ENCODE measurements around the gene RETNLB.

The RETNLB gene

DNA sequence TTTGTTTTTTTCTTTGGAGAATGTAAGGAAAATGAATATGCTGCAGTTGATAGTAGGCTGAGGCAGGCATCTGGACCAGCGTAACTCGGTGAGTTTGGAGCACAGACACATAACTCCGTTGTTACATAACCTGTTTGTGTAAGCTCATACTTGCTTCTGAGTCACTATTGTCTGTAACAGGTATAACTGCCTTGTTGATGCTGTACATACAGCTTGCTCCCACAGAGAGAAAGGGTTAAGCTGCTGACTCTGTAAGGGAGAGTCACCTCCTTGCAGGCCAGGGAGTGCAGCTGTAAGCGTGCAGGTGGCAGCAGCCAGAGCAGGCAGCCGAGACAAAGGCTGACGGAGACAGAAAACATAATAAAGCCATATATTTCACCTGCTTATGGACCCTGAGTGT, 20.4 kb downstream of the RETNLB start:
- FAIRE-seq (no peak), DNase-seq (ENCODE audit: insufficient read length) (no peak)
- TF ChIP-seq POLR2A (IDR thresholded peaks at IDR 0.05; ENCODE audit: low read depth, low read length) (no peak), TAF1 (IDR thresholded peaks at IDR 0.05; ENCODE audit: borderline replicate concordance, low read depth, low read length) (no peak), POLR2AphosphoS5 (IDR thresholded peaks at IDR 0.05; ENCODE audit: low read depth, low read length) (no peak)

DNA sequence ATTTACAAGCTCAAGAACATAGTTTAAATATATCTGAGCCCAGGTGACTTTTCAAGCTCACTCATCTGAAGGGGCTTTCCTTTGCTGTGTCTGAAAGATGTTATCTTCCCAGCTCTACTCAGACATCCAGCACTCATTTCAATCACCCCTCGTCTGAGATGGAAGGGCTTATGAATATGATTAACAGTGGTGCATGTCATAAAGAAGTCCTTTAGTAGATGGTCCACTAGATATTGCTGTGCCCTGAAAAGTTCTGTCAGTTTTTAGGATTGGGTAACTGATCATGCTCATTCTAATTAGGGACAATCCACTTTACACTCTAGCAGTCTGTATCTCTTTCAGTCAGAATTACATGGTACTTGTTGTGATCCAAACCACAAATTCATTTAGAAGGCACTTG, 28.3 kb downstream of the RETNLB start:
- no peak for DNase-seq (ENCODE audit: insufficient read length)
- TF ChIP-seq POLR2AphosphoS5 (IDR thresholded peaks at IDR 0.05; ENCODE audit: low read depth, low read length) (no peak), POLR2A (IDR thresholded peaks at IDR 0.05; ENCODE audit: low read depth, low read length) (no peak), TAF1 (IDR thresholded peaks at IDR 0.05; ENCODE audit: borderline replicate concordance, low read depth, low read length) (no peak)
- no peak for FAIRE-seq

DNA sequence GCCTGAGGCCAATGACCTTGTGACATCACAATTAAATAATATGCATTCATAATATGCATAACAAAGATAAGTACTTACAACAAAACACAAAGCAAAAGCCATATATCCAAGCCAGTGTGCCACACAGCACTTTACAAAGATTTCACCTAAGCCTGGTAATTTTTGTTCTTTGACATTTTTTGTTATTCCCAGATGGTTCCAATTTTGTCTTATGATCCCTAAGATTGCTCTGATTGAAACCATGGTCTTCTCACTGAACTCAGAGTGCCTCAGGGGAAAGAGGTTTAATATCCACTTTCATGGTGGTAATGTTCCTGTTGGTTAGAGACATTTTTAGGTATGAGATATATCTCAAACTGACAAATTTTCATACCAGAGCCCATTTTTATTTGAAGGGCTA, 29.1 kb downstream of the RETNLB start:
- DNase-seq (ENCODE audit: insufficient read length) (no peak), FAIRE-seq (no peak)
- TF ChIP-seq POLR2AphosphoS5 (IDR thresholded peaks at IDR 0.05; ENCODE audit: low read depth, low read length): no peak
- no peak for TF ChIP-seq POLR2A (IDR thresholded peaks at IDR 0.05; ENCODE audit: low read depth, low read length)
- TF ChIP-seq TAF1 (IDR thresholded peaks at IDR 0.05; ENCODE audit: borderline replicate concordance, low read depth, low read length): no peak

DNA sequence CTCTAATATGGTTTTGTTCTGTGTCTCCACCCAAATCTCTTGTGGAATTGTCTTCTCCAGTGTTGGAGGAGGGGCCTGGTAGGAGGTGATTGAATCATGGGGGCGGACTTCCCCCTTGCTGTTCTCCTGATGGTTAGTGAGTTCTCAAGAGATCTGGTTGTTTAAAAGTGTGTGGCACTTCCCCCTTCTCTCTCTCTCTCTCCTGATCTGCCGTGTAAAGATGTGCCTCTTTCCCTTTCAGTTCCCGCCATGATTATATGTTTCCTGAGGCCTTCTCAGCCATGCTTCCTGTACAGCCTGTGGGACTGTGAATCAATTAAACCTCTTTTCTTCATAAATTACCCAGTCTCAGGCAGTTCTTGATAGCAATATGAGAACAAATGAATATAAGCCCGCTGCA, 33.1 kb downstream of the RETNLB start:
- FAIRE-seq: no peak
- no peak for DNase-seq (ENCODE audit: insufficient read length)
- TF ChIP-seq TAF1 (IDR thresholded peaks at IDR 0.05; ENCODE audit: borderline replicate concordance, low read depth, low read length) (no peak), POLR2AphosphoS5 (IDR thresholded peaks at IDR 0.05; ENCODE audit: low read depth, low read length) (no peak)

DNA sequence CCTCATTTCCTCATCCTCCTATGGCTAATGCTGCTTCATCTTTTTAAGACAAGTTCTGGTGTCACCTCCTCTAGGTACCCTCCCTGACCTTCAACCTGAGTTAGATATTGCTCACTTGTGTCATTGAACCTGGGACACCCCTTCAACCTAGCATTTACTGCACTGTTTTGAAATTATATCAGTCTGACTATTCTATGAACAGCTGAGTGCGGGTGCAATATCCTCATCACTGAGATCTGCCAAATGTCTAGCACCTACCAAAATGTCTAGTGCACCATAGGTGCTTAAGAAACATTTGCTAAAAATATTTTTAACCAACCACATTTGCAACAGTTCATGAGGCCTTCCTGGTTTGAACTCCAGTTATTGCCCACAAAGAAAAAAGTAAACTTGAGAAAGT, 34.5 kb downstream of the RETNLB start:
- TF ChIP-seq TAF1 (IDR thresholded peaks at IDR 0.05; ENCODE audit: borderline replicate concordance, low read depth, low read length) (no peak), POLR2A (IDR thresholded peaks at IDR 0.05; ENCODE audit: low read depth, low read length) (no peak), POLR2AphosphoS5 (IDR thresholded peaks at IDR 0.05; ENCODE audit: low read depth, low read length) (no peak)
- DNase-seq (ENCODE audit: insufficient read length): no peak
- FAIRE-seq: no peak

DNA sequence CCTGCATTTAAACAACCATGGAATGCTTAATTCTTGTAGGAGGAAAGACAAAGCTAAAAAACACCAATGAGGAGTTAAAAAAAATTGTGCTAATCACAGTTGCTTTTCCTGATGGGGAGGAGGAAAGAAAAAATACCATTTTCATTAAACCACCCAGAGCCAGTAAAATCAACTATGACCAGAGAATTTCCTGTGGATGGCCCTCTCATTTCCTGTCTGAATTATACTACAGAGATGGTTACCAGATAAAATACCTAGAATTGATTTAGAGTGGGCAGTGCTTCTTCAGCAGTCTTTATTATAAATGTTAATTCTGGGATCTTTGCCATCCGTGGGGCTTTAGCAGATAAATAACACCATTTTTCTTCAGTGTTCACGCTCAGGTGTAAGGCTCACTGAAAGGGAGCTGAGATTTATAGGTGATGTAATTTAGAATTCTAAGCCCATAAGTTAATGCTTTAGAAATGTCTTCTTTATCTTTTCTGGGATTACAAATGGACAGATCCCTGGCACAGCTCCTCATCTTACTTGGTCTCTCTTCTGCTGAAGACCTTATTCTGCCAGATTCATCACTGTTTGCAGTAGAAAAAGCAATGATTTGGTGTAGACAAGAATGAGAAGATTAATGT, 37.9 kb downstream of the RETNLB start:
- TF ChIP-seq TAF1 (IDR thresholded peaks at IDR 0.05; ENCODE audit: borderline replicate concordance, low read depth, low read length) (no peak), POLR2A (IDR thresholded peaks at IDR 0.05; ENCODE audit: low read depth, low read length) (no peak), POLR2AphosphoS5 (IDR thresholded peaks at IDR 0.05; ENCODE audit: low read depth, low read length) (no peak)
- no peak for FAIRE-seq
- no peak for DNase-seq (ENCODE audit: insufficient read length)

DNA sequence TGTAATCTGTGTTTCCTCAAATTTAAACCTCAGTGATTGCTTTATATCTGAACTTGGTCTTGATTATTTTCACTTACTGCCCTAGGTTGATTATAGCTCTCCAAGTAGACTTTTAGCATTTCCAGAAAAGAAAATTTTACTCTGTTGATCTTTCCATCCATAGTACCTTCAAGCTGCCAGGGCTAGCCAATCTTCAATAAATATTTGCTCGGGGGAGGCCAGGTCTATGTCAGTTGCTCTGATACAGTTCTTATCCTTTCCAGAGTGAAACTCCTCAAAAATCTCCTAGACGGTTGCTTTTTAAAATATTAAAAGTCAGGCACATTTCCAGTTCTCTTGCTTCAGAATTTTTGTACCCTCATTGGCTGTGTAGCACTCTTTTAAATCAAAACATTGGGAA, 38.8 kb downstream of the RETNLB start:
- FAIRE-seq (no peak), DNase-seq (ENCODE audit: insufficient read length) (no peak)
- TF ChIP-seq TAF1 (IDR thresholded peaks at IDR 0.05; ENCODE audit: borderline replicate concordance, low read depth, low read length) (no peak), POLR2AphosphoS5 (IDR thresholded peaks at IDR 0.05; ENCODE audit: low read depth, low read length) (no peak), POLR2A (IDR thresholded peaks at IDR 0.05; ENCODE audit: low read depth, low read length) (no peak)

DNA sequence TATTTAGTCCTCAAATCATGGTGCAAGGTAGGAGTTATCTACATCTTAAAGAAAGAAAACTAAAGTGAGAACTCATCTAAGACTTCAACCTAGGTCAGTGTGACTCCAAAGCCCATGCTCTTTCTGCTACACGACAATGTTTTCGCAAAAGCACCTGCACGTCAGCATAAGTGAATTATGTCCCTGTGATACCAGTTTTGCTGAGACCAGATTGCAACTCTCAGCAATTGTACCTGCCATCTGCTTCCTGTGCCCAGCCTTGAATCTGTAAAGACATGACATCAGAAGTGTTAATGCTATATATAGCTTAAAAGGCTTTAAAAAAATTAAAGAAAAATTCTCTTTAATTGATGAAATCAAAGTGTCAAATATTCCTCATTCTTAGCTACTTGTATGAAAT, 43.4 kb downstream of the RETNLB start:
- DNase-seq (ENCODE audit: insufficient read length): no peak
- no peak for TF ChIP-seq POLR2AphosphoS5 (IDR thresholded peaks at IDR 0.05; ENCODE audit: low read depth, low read length)
- no peak for TF ChIP-seq TAF1 (IDR thresholded peaks at IDR 0.05; ENCODE audit: borderline replicate concordance, low read depth, low read length)
- TF ChIP-seq POLR2A (IDR thresholded peaks at IDR 0.05; ENCODE audit: low read depth, low read length): no peak
- FAIRE-seq: no peak

DNA sequence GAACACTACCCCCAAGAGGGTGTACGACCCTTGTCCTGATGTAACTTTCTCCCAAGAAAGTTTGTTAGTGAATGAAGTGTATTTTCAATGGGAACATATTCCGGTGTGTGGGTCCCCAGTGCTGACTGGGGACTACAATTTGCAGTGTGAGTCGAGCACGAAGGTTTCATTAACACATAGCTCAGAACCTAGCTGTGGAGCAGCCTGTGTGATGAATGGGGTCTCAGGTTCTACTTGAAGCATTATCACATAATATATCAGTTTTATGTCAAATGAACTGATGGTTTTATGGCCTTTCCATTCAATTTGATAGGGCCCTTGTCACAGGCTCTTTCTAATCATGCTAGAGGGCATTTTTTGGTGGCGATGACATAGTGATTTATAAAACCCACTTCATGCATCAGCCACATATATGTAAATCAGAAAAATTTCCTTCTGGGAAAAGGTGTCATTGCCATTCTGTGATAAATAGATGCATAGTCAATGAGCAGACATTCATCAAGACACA, 44.1 kb downstream of the RETNLB start:
- DNase-seq (ENCODE audit: insufficient read length) (no peak), FAIRE-seq (no peak)
- TF ChIP-seq POLR2AphosphoS5 (IDR thresholded peaks at IDR 0.05; ENCODE audit: low read depth, low read length) (no peak), POLR2A (IDR thresholded peaks at IDR 0.05; ENCODE audit: low read depth, low read length) (no peak), TAF1 (IDR thresholded peaks at IDR 0.05; ENCODE audit: borderline replicate concordance, low read depth, low read length) (no peak)

Data from GM12892 (cell line).